GM21515 (cell line): ENCODE results near the gene TSHZ2.

Source experiments
- ATAC-seq: cut with Tn5 transposase; IDR thresholded peaks from one replicate; pipeline ENCODE4 v1.9.1; 2021; ENCODE audit not compliant: unreplicated experiment

TSHZ2 gene

GRCh38 chr20:53157443-53158408 is 185.6 kb downstream of the TSHZ2 start:
- peak; percentile 71 for ATAC-seq

- no peak for ATAC-seq
Measured at GRCh38 chr20:53159160-53159559, 187.0 kb downstream of the TSHZ2 start.

- no peak for ATAC-seq
Measured at GRCh38 chr20:53161073-53161472, 188.9 kb downstream of the TSHZ2 start.

- no peak for ATAC-seq
Measured at GRCh38 chr20:53161473-53161872, 189.3 kb downstream of the TSHZ2 start.

GRCh38 chr20:53162251-53162835 is 190.2 kb downstream of the TSHZ2 start:
- no peak for ATAC-seq

GRCh38 chr20:53163486-53163885 is 191.3 kb downstream of the TSHZ2 start:
- no peak for ATAC-seq

- ATAC-seq: no peak
Measured at GRCh38 chr20:53164072-53164471, 191.9 kb downstream of the TSHZ2 start.

- no peak for ATAC-seq
Measured at GRCh38 chr20:53165452-53165851, 193.3 kb downstream of the TSHZ2 start.

GRCh38 chr20:53168491-53168890 is 196.3 kb downstream of the TSHZ2 start:
- no peak for ATAC-seq

- no peak for ATAC-seq
Measured at GRCh38 chr20:53170196-53170595, 198.0 kb downstream of the TSHZ2 start.

- ATAC-seq: no peak
Measured at GRCh38 chr20:53171065-53171464, 198.9 kb downstream of the TSHZ2 start.

- ATAC-seq: no peak
Measured at GRCh38 chr20:53174454-53174853, 202.3 kb downstream of the TSHZ2 start.

GRCh38 chr20:53175135-53175780 is 203.1 kb downstream of the TSHZ2 start:
- ATAC-seq: no peak

- ATAC-seq: no peak
Measured at GRCh38 chr20:53176134-53176533, 204.0 kb downstream of the TSHZ2 start.

- no peak for ATAC-seq
Measured at GRCh38 chr20:53177687-53178086, 205.5 kb downstream of the TSHZ2 start.

GRCh38 chr20:53179749-53180148 is 207.6 kb downstream of the TSHZ2 start:
- ATAC-seq: no peak

GRCh38 chr20:53180928-53181362 is 208.8 kb downstream of the TSHZ2 start:
- no peak for ATAC-seq

GRCh38 chr20:53181866-53182376 is 209.8 kb downstream of the TSHZ2 start:
- ATAC-seq: no peak

GRCh38 chr20:53183181-53183580 is 211.0 kb downstream of the TSHZ2 start:
- ATAC-seq: no peak

GRCh38 chr20:53186635-53187034 is 214.5 kb downstream of the TSHZ2 start:
- no peak for ATAC-seq

GRCh38 chr20:53187392-53188068 is 215.4 kb downstream of the TSHZ2 start:
- no peak for ATAC-seq
